ENCODE results near the gene IGSF9. TPM values are rescaled to one million over a fixed set of nuclear protein-coding genes. Genes with fewer than 3 reads are reported as not detected.
A peak's percentile ranks its signal among the peaks of the same experiment; 100 is the strongest.

IGSF9 gene
- total RNA-seq, 3 donors from 2014 or later: 21.5 to 70.8 (median 25.9) TPM

GRCh38 chr1:159930634-159931033, 14.8 kb downstream of the IGSF9 start:
- peak in 1 of 3 donors; percentile 19 for DNase-seq
- ATAC-seq: no peak
- intact Hi-C loops (cut with DNase I, micrococcal nuclease): no loop called here
- H3K4me1 ChIP-seq (ENCODE audit: low read depth): peaks cover 10% of the 10 kb centered on the region
- H3K9me3 ChIP-seq: no peaks in the 10 kb centered on the region
- TF ChIP-seq CTCF (IDR thresholded peaks at IDR 0.05): no peak
- no peak overlapping the region for H3K4me3 ChIP-seq
- H3K36me3 ChIP-seq (ENCODE audit: low read depth): no peaks in the 10 kb centered on the region

GRCh38 chr1:159930216-159930615, 15.2 kb downstream of the IGSF9 start:
- H3K4me3 ChIP-seq: no peak overlapping the region
- DNase-seq (peak in 1 of 3 donors; percentile 24), ATAC-seq (no peak)
- H3K4me1 ChIP-seq (ENCODE audit: low read depth): peaks cover 11% of the 10 kb centered on the region
- no peak for TF ChIP-seq CTCF (IDR thresholded peaks at IDR 0.05)
- H3K9me3 ChIP-seq: no peaks in the 10 kb centered on the region
- intact Hi-C loops (cut with DNase I, micrococcal nuclease): no loop called here
- H3K36me3 ChIP-seq (ENCODE audit: low read depth): no peaks in the 10 kb centered on the region

- H3K4me3 ChIP-seq: no peak overlapping the region
- ATAC-seq: peak; percentile 1
- intact Hi-C loops (cut with DNase I, micrococcal nuclease): no loop called here
- peak in 2 of 3 donors; percentile 61 to 62 for DNase-seq
- TF ChIP-seq CTCF (IDR thresholded peaks at IDR 0.05): no peak
- H3K4me1 ChIP-seq (ENCODE audit: low read depth): peaks cover 11% of the 10 kb centered on the region
- no peaks in the 10 kb centered on the region for H3K9me3 ChIP-seq
- no peaks in the 10 kb centered on the region for H3K36me3 ChIP-seq (ENCODE audit: low read depth)
Observed at GRCh38 chr1:159929155-159930051, 16.0 kb downstream of the IGSF9 start.

- Histone ChIP-seq H3K9me3 (no peaks in the 10 kb centered on the region), H3K4me1 (ENCODE audit: low read depth) (peaks cover 11% of the 10 kb centered on the region), H3K36me3 (ENCODE audit: low read depth) (no peaks in the 10 kb centered on the region), H3K4me3 (no peak overlapping the region)
- ATAC-seq (no peak), DNase-seq (peak in 1 of 3 donors; percentile 26)
- intact Hi-C loops (cut with DNase I, micrococcal nuclease): no loop called here
- no peak for TF ChIP-seq CTCF (IDR thresholded peaks at IDR 0.05)
Observed at GRCh38 chr1:159928491-159929050, 16.8 kb downstream of the IGSF9 start.

DNA sequence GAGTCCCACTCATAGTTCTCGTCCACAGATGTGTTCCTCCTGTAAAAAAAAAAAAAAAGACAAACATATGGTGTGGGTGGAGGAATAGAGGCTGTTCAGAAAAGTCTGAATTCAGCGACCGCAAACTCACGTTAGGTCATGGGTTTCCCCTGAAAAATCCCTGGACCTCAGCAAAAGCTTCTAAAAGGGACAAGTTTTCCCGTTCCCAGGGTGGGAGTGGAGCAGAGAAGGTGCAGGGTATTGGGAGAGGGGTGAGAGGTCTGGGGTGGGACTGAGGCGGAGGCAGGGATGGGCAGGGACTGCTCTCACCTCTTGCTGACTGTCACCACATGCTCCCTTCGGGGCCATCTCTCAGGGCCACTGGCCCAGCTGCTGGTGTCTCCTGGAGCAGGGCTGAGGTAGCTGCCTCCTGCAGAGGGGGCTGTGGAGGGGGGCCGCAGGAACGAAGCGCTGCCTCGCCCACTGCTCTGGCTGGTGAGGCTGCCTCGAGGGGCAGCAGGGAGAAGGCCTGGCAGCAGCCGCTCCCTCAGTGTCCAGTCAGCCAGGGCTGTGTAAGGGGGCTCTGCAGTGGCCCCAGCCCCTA, 17.5 kb downstream of the IGSF9 start:
- no peak overlapping the region for H3K4me3 ChIP-seq
- no peaks in the 10 kb centered on the region for H3K36me3 ChIP-seq (ENCODE audit: low read depth)
- ATAC-seq: no peak

More for the DNA sequence above, 17.5 kb downstream of the IGSF9 start:
- no peak for TF ChIP-seq CTCF (IDR thresholded peaks at IDR 0.05)
- intact Hi-C loops (cut with DNase I, micrococcal nuclease): no loop called here
- no peaks in the 10 kb centered on the region for H3K9me3 ChIP-seq
- H3K4me1 ChIP-seq (ENCODE audit: low read depth): peaks cover 11% of the 10 kb centered on the region
- DNase-seq: no peak

Data from mucosa of descending colon (tissue), 3 donors.